Hair follicular keratinocyte (primary cell): ENCODE results near the gene FKBP1B. TPM values are rescaled to one million over a fixed set of nuclear protein-coding genes. Genes with fewer than 3 reads are reported as not detected.

Experiments used
- total RNA-seq: library from RNA; depleted of rRNA; stranded (reverse); fragments of >200 nt; gene quantifications from 2 replicates; pipeline ENCODE4 v1.2.3, GENCODE V29; 2015

FKBP1B gene
- 12.2 and 23.0 TPM in 2 replicates for total RNA-seq

GRCh38 chr2:24049485-24050021, at the start of gene FKBP1B:
Gene FKBP1B (plus strand): TSS chr2:24049741. CDS start chr2:24049850, 109 bp downstream.

GRCh38 chr2:24009680-24010476, 39.7 kb upstream of the FKBP1B start, which contains the start of gene MFSD2B:
Gene MFSD2B (plus strand): TSS chr2:24010085. CDS start chr2:24010097, 12 bp downstream.

GRCh38 chr2:24046930-24047702, 2.4 kb upstream of the FKBP1B start, which contains the start of gene WDCP:
Gene WDCP (minus strand): TSS chr2:24047391. CDS start chr2:24039494, 7,897 bp downstream.

GRCh38 chr2:24075915-24076848, 26.6 kb downstream of the FKBP1B start, which contains the start of gene SF3B6:
Gene SF3B6 (minus strand): TSS chr2:24076326. CDS start chr2:24076229, 97 bp downstream.

GRCh38 chr2:24084386-24085199, 35.1 kb downstream of the FKBP1B start, which contains the start of gene TP53I3:
Gene TP53I3 (minus strand): TSS chr2:24084834. CDS start chr2:24084326, 508 bp downstream.

Other genes with a start within 250 kb of the FKBP1B start
- gene ATAD2B, start 122.6 kb upstream of the FKBP1B start, total RNA-seq, result 3.5 and 3.9 TPM in 2 replicates
- gene UBXN2A, start 109.3 kb upstream of the FKBP1B start, total RNA-seq, result 9.9 and 12.3 TPM in 2 replicates
- not detected in 2 replicates for gene MFSD2B, start 39.7 kb upstream of the FKBP1B start, total RNA-seq
- 5.6 and 8.1 TPM in 2 replicates for gene WDCP, start 2.4 kb upstream of the FKBP1B start, total RNA-seq
- gene SF3B6, start 26.6 kb downstream of the FKBP1B start, total RNA-seq, result 264 and 278 TPM in 2 replicates
- gene TP53I3, start 35.1 kb downstream of the FKBP1B start, total RNA-seq, result 40.8 and 43.4 TPM in 2 replicates
- 0.39 TPM in 1 of 2 replicates, not detected in the other for gene PFN4, start 73.6 kb downstream of the FKBP1B start, total RNA-seq
- 2.4 and 3.6 TPM in 2 replicates for gene FAM228B, start 73.7 kb downstream of the FKBP1B start, total RNA-seq
- not detected in 2 replicates for gene FAM228A, start 125.3 kb downstream of the FKBP1B start, total RNA-seq